Sigmoid colon (tissue), 4 donors: ENCODE results near the gene SELENON.

ENCODE experiments used
- CTCF ChIP-seq, 4 experiments: fragments of 450-650 bp in 3 of 4; fragments of 200-600 bp in 1 of 4; IDR thresholded peaks; one replicate each; pipeline ENCODE4 v1.5.1; 2016 to 2019; ENCODE audit warnings: antibody characterized with exemption in 4 of 4, mild to moderate bottlenecking in 3 of 4, moderate library complexity in 2 of 4
- EP300 ChIP-seq, 4 donors: sonication (generic); formaldehyde crosslinking; IDR thresholded peaks; one replicate each; pipeline ENCODE4 v1.6.1; 2017; ENCODE audit warnings: antibody characterized with exemption in 4 of 4
- POLR2A ChIP-seq, 2 donors: fragments of 450-650 bp; IDR thresholded peaks; one replicate each; pipeline ENCODE4 v1.6.1; 2016; ENCODE audit warnings: antibody characterized with exemption in 2 of 2, mild to moderate bottlenecking in 2 of 2, moderate library complexity in 2 of 2
- POLR2AphosphoS5 ChIP-seq, 4 donors: sonication (generic); formaldehyde crosslinking; IDR thresholded peaks; one replicate each; pipeline ENCODE4 v1.6.1; 2017; ENCODE audit warnings: antibody characterized with exemption in 4 of 4

- TF ChIP-seq CTCF (IDR thresholded peaks at IDR 0.05) (no peak), POLR2A (IDR thresholded peaks at IDR 0.05) (no peak), POLR2AphosphoS5 (IDR thresholded peaks at IDR 0.05) (no peak), EP300 (IDR thresholded peaks at IDR 0.05) (no peak)
Observed at GRCh38 chr1:25765136-25765922, 34.7 kb upstream of the SELENON start.
